ENCODE measurements around the gene MRTFA. TPM values are rescaled to one million over a fixed set of nuclear protein-coding genes. Genes with fewer than 3 reads are reported as not detected.

The MRTFA gene
- total and polyA plus RNA-seq, 9 of the 15 experiments (the other 6 are each of a cell fraction or from before 2014, with no cell fraction given) = 0.84 to 21.1 (median 3.7) TPM

- Histone ChIP-seq H3K79me2 (ENCODE audit: control insufficient read depth, insufficient read depth, low read length) (no peaks in the 10 kb centered on the region), H3K9me3 (replicated peaks; ENCODE audit: control insufficient read depth, insufficient read depth, low read depth, low read length) (no peaks in the 10 kb centered on the region; the same call in 1 of the 2 replicates), H3K4me1 (replicated peaks in 1 of 2; ENCODE audit: control insufficient read depth in 2 of 2, insufficient read depth in 2 of 2, low read length in 2 of 2) (peaks cover 0 to 18% of the 10 kb centered on the region in 2 experiments; a peak in 3 of 5 replicates), H3K4me3 (no peak overlapping the region), H3K9ac (ENCODE audit: insufficient read depth in 1 of 2, low read depth in 2 of 2, low read length in 2 of 2) (no peak overlapping the region), H3K9me1 (ENCODE audit: control insufficient read depth, insufficient read depth, low read length) (no peaks in the 10 kb centered on the region), H4K20me1 (replicated peaks; ENCODE audit: control insufficient read depth, insufficient read depth, low read length) (no peaks in the 10 kb centered on the region), H3K27ac (ENCODE audit: extremely low read depth, low read depth, low read length) (no peak overlapping the region), H3K4me2 (ENCODE audit: insufficient read depth, low read length) (no peak overlapping the region), H3K27me3 (ENCODE audit: control insufficient read depth in 2 of 2, insufficient read depth in 2 of 2, low read length in 2 of 2) (no peaks in the 10 kb centered on the region), H2AFZ (ENCODE audit: low read depth, low read length) (no peak overlapping the region), H3K36me3 (ENCODE audit: control insufficient read depth, insufficient read depth, low read length) (no peaks in the 10 kb centered on the region)
- ATAC-seq = no peak
- ChIA-PET CTCF (ENCODE audit: low intra/inter-chr PET ratio) (no interaction called here), POLR2A (no interaction called here)
- WGBS (ENCODE audit: insufficient coverage, low coverage, missing lambda C conversion rate) = 72% methylated on average over 4 of the region's 4 CpGs
- TF ChIP-seq CBFB (CRISPR knock-in tag; IDR thresholded peaks at IDR 0.05) (no peak), DDX20 (tag; IDR thresholded peaks at IDR 0.05; ENCODE audit: low read depth) (no peak), NR1H2 (CRISPR knock-in tag; IDR thresholded peaks at IDR 0.05) (no peak), CBX1 (IDR thresholded peaks at IDR 0.05; ENCODE audit: low read depth) (no peak), MNT (conservative IDR thresholded peaks at IDR 0.05) (no peak), ZNF143 (CRISPR knock-in tag; IDR thresholded peaks at IDR 0.05) (no peak), ZNF253 (CRISPR knock-in tag; conservative IDR thresholded peaks at IDR 0.05) (no peak), ZNF224 (CRISPR knock-in tag; IDR thresholded peaks at IDR 0.05) (no peak), NCOA6 (IDR thresholded peaks at IDR 0.05) (no peak), CEBPB (tag; IDR thresholded peaks at IDR 0.05) (no peak), L3MBTL2 (IDR thresholded peaks at IDR 0.05) (no peak), JUNB (CRISPR knock-in tag; conservative IDR thresholded peaks at IDR 0.05) (no peak), MAZ (CRISPR knock-in tag; conservative IDR thresholded peaks at IDR 0.05 in 1 of 2, IDR thresholded peaks at IDR 0.05 in 1 of 2) (no peak), MTA3 (IDR thresholded peaks at IDR 0.05; ENCODE audit: borderline replicate concordance) (no peak)
- in situ Hi-C loops (cut with MboI) (no loop called here), intact Hi-C loops (cut with micrococcal nuclease) (no loop called here)
- no peak for DNase-seq (ENCODE audit: extremely low read depth in 1 of 4, low spot score in 3 of 4)
- no TSS peak for BruUV-seq (replicated peaks)
- no peak for FAIRE-seq
Measured at GRCh38 chr22:40665312-40665711, 28.8 kb upstream of the MRTFA start.
